Amygdala (tissue), 56 donors: ENCODE measurements around the gene SDSL.

Source experiments
- DNase-seq, 56 donors: peaks; one replicate each; lab custom pipeline; 2025; lab: John Stamatoyannopoulos, UW

Gene SDSL

GRCh38 chr12:113422030-113422885, at the start of gene SDSL:
SDSL (plus strand) TSS chr12:113422380; CDS start chr12:113427983, 5,603 bp downstream.
- peak in 41 of 56 donors; percentile 13 to 75 (median 44) for DNase-seq

- DNase-seq: no peak
These were observed 48.7 kb upstream of the SDSL start for GRCh38 chr12:113373440-113373839.

GRCh38 chr12:113373969-113374368, 48.2 kb upstream of the SDSL start:
- DNase-seq: no peak

- no peak for DNase-seq
These were observed 47.3 kb upstream of the SDSL start for GRCh38 chr12:113374823-113375428.

- DNase-seq: no peak
These were observed 43.9 kb upstream of the SDSL start for GRCh38 chr12:113378291-113378690.

- DNase-seq: peak in 11 of 56 donors; percentile 10 to 49 (median 20)
These were observed 41.0 kb upstream of the SDSL start for GRCh38 chr12:113381220-113381619.

GRCh38 chr12:113382206-113382605, 40.0 kb upstream of the SDSL start:
- DNase-seq: no peak

GRCh38 chr12:113384778-113385177, 37.4 kb upstream of the SDSL start:
- DNase-seq: no peak

- peak in 5 of 56 donors; percentile 10 to 36 (median 27) for DNase-seq
These were observed 36.8 kb upstream of the SDSL start for GRCh38 chr12:113385282-113385882.

GRCh38 chr12:113386866-113387566, 35.2 kb upstream of the SDSL start:
- no peak for DNase-seq

- no peak for DNase-seq
These were observed 34.5 kb upstream of the SDSL start for GRCh38 chr12:113387631-113388030.

GRCh38 chr12:113388351-113388750, 33.8 kb upstream of the SDSL start:
- DNase-seq: no peak

- DNase-seq: no peak
These were observed 31.8 kb upstream of the SDSL start for GRCh38 chr12:113390064-113391043.

GRCh38 chr12:113391145-113391544, 31.0 kb upstream of the SDSL start:
- DNase-seq: no peak

GRCh38 chr12:113391650-113392337, 30.4 kb upstream of the SDSL start:
- no peak for DNase-seq

GRCh38 chr12:113392520-113392919, 29.7 kb upstream of the SDSL start:
- DNase-seq: no peak

- peak in 2 of 56 donors; percentile 33 to 48 for DNase-seq
These were observed 29.1 kb upstream of the SDSL start for GRCh38 chr12:113392988-113393579.

GRCh38 chr12:113393749-113394148, 28.4 kb upstream of the SDSL start:
- no peak for DNase-seq

- DNase-seq: no peak
These were observed 27.1 kb upstream of the SDSL start for GRCh38 chr12:113395119-113395518.
